T-helper 1 cell treated with Interleukin-12 subunit alpha and Interleukin-12 subunit beta and Interleukin-4 antibody, amounts not matched to agents 30 ng/mL and 1 ng/mL, for 36 hours (primary cell): Measurements from ENCODE around the gene LRPAP1. TPM values are rescaled to one million over a fixed set of nuclear protein-coding genes. Genes with fewer than 3 reads are reported as not detected.
"Not testable (repeated sequence)": the region's sequence is repeated elsewhere in the genome, so short reads cannot be mapped to it uniquely, and the experiment has no call there.

Experiments
- intact Hi-C: fragments of 100-400 bp; cut with micrococcal nuclease; formaldehyde crosslinking; loops from one replicate; pipeline ENCODE4 v1.15.1; 2024
- total RNA-seq: library from RNA; stranded (reverse); gene quantifications from 2 replicates; pipeline ENCODE4 v1.2.3, GENCODE V29; 2022

Gene LRPAP1
- total RNA-seq, 1 donor from 2014 or later, result 74.1 TPM

- intact Hi-C loops, result not testable (repeated sequence)
Observed at GRCh38 chr4:3562127-3562526, 29.9 kb upstream of the LRPAP1 start.

- intact Hi-C loops, result not testable (repeated sequence)
Observed at GRCh38 chr4:3560465-3560864, 28.2 kb upstream of the LRPAP1 start.

DNA sequence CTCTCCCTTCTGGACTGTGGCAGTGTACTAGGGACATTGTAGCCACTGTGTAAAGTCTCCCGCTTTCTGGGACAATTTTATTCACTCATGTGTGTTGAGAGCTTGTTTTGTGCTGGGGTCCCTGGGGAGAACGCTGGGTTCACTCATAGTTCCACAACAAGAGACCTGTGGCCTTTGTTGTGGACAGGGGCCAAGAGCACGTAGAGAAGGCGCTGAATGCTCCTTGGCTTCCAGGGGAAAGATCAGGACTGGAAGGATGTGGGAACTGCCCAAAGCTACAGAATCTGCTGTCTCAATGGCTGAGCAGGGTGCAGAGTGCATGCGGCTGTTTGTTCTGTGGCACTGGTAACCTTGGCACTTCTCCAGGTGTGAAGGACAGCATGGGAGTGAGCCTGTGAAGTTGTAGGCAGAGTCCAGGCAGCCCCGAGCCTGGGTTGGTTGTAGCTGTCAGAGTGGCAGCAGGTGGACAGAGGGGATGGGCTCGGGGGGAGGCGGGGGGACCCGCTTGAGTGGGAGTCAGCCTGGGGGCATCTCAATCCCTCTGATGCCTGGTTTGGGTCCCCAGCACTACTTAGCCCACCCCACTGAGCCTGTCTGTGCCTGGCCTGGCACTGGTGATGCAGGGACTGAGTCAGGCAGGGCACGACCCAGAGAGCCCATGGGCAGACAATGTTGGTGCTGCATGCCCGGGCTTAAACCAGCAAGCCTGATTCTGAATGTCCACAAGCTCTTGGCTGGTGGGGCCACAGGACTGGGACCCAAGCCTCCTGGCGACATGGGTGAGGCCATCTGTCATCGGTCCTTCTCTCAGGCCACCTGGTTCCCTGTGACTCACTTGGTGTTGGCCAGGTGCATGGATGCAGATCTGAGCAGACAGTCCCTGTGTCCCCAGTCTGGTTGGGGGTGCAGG is 27.4 kb upstream of the LRPAP1 start:
- intact Hi-C loops, result not testable (repeated sequence)

DNA sequence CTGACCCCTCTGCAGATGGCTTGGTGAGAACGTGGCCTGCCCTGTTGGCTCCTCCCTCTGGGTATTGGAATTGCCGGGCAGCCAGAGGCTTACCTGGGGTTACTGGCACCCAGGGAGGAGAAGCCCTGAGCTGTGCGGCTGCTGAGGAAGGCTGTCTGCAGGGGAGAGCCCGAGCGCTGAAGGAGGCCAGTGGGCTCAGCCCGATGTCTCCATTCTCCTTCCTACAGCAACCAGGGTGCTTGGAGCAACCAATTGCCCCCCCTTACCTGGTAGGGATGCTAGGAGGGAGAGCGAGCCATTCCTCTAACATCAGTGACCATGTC is 26.3 kb upstream of the LRPAP1 start:
- intact Hi-C loops, result not testable (repeated sequence)

DNA sequence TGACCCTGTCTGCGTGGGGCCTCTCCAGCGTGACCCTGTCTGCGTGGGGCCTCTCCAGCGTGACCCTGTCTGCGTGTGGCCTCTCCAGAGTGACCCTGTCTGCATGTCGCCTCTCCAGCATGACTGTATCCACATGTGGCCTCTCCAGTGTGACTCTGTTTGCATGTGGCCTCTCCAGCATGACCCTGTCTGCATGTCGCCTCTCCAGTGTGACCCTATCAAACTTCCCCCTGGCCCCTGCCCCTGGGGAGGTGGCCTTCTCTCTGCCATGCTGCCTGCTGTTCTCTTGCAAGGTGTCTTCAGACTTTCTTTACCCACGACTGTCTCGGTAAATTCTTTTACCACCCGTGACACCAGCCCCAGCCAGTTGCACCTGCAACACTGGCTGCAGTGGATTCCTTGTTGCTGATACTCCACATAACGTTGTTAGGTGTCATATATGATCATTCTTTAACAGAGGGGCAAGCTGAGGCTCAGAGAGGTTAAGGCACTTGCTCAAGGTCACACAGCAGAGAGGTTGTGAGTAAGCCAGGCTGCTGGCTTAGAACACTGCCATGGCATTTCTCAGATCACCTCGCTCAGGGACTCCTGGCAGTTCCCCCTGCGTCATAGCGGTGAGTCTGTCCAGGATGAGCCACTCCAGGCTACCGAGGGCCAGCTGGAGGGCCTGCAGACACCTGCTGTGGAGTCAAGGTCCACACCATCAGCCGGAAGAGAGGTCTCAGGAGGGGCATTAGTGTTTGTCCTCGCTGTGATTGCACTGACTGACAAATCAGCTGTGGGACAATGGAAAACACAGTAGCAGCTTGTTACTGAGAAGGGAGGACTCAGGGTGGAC is 25.7 kb upstream of the LRPAP1 start:
- intact Hi-C loops, result not testable (repeated sequence)

DNA sequence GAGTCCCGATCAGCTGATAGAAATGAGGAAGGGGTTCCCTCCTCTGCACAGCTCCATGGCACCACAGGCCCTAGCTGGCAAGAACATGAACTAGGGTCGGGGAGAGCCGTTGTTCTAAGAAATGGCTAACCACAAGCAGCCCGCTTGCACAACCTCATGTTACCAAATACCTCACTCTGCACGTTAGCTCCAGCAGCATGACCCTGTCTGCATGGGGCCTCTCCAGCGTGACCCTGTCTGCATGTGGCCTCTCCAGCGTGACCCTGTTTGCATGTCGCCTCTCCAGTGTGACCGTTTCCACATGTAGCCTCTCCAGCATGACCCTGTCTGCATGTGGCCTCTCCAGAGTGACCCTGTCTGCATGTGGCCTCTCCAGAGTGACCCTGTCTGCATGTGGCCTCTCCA is 24.9 kb upstream of the LRPAP1 start:
- intact Hi-C loops, result not testable (repeated sequence)

GRCh38 chr4:3556244-3556867 is 24.1 kb upstream of the LRPAP1 start:
- intact Hi-C loops, result not testable (repeated sequence)

DNA sequence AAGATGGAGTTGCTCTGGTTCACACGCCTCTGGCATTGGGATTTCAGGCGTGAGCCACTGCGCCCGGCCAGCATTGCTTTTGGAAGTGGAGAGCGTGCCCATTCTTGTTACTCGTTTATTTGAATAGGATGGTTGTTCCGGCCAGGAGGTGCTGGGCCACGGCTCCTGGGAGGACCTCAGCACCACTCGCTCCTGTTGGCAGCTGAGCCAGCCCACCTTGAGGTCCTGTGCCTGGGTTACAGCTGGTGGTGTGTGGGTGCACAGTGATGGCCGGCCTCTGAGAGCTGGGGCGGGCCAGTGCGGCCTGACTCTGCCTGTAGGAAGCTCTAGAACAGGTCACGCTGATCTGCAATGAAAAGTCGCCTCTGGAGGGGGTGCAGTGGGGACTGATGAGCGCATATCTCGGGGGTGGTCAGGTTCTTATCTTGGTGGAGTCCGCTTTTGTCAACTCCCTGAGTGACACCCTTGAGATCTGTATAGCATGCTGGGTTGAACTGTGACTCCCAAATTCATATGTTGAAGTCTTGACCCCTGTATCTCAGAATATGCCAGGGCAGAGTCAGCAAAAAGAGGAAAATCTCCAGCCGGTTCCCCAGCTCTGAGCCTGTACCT is 23.3 kb upstream of the LRPAP1 start:
- intact Hi-C loops, result not testable (repeated sequence)

GRCh38 chr4:3551366-3551765 is 19.1 kb upstream of the LRPAP1 start:
- intact Hi-C loops, result not testable (repeated sequence)

DNA sequence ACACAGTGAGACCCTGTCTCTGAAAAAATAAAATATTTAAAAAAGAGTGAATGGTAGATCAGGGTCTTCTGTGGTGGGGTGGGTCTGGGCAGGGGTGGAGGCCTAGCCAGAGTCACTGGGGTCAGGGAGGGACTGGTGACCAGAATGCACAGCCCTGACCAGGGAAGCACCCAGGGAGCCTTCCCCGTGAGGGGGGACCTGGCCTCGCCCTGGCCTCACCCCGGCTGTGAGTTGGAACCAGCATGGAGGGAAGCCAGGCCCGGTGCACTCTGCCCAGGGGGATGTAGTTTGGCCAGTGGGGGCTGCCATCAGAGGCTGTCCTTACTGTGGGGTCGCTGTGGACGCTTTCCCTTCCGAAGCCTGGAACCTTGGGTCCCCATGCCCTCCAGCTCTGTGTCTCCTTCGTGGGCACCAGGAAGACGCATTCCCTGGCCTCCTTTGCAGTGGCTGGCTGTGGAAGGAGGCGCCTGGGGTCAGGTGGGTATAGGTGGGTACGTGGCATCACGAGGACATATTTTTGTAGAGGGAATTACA is 18.6 kb upstream of the LRPAP1 start:
- intact Hi-C loops, result not testable (repeated sequence)

GRCh38 chr4:3550041-3550440 is 17.8 kb upstream of the LRPAP1 start:
- intact Hi-C loops, result not testable (repeated sequence)

GRCh38 chr4:3549694-3550001 is 17.4 kb upstream of the LRPAP1 start:
- intact Hi-C loops, result not testable (repeated sequence)

GRCh38 chr4:3548991-3549693 is 16.9 kb upstream of the LRPAP1 start:
- intact Hi-C loops, result not testable (repeated sequence)

DNA sequence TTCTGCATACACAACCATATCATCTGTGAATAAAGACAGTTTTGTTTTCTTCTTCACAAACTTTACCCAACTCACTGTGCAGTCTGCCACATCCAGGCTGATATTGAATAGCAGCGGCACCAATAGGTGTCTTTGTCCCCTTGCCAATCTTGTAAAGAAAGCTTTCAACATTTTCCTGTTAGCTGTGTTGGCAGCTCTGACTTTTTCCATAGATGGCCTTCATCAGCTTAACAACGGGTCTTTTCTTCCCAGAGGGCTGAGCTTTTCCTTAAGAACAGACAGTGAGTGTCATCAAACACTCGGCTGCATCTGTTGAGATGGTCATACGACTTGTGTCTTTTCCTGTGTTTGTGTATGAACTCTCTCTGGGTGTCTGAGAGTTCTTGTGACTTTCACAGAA is 14.5 kb upstream of the LRPAP1 start:
- intact Hi-C loops, result not testable (repeated sequence)

DNA sequence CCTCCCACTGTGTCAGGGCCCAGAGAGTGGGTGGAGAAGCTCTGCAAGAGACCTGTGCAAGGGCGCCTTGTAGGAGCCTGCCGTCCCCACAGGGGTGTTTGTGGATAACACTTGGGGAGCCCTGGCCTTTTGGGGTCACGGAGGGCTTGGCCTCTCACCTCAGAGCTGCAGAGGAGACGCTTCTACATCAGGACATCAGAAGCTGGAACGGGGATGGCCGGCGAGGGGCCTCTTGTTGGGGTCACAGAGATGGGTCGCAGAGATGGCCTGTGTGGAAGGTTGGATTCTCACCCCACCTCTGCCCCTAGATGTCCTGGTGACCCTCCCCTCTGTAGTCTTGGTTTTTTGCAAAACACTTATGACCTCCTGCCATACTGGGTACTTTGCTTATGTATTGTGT is 13.1 kb upstream of the LRPAP1 start:
- intact Hi-C loops, result not testable (repeated sequence)

DNA sequence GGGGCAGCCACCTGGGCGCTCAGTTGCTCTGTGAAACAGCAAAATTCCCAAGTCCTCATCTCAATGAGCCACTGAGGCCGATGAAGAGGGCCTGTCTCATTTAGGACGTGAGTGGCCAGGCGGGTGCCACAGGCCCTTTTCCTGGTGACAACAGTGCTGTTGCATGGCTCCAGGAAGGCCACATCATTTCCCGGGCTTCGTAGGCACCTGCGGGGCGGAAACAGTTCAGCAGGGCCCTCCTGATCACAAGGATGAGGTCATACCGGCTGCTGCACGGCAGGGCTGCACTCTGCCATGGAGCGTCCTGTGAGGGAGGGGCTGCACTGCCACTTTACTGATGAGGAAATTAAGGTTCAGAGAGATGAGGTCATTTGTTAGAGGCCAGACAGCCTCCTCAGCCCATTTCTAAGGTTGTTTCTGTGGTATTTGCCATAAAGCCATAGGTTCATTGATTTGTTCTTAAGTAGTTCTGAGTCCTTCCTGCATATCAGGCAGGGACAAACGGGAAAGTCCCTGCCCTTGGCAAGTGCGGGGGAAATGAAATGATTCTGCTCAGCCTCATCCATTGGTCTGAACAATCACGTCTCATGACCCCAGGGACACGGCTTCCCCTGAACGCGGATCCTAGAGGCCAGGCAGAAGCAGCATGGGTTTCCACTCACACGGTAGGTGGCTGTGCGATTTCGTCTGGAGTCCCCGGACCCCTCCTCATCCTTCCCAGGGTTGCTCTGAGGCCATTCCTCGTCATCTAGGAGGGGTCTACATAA is 12.2 kb upstream of the LRPAP1 start:
- intact Hi-C loops, result not testable (repeated sequence)

GRCh38 chr4:3543415-3543814 is 11.2 kb upstream of the LRPAP1 start:
- intact Hi-C loops, result not testable (repeated sequence)

GRCh38 chr4:3538906-3539305 is 6.7 kb upstream of the LRPAP1 start:
- intact Hi-C loops, result loop anchor here (10.0 kb wide), 1 partner anchor 1124 kb away; the partner anchor contains the start of genes CFAP99 and ZFYVE28

DNA sequence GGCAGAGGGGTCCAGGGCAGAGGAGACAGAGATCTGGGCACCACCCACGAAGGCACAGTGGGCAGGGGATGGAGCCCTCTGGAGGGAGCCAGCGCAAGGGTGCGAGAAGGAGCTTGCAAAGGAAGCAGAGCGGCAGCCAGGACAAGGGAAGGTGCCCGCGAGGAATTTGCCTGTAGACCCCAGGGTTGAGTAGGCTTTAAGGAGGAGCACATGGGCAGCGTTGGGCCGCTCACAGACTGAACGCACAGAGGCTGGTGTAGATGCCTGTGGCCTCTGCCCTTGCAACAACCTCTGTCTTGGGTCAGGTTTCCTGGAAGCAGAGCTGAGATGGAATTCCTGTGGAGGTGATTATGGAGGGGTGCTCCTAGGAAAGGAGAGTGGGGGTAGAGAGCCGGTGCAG is 3.6 kb upstream of the LRPAP1 start:
- intact Hi-C loops, result loop anchor here (10.0 kb wide), 1 partner anchor 1121 kb away; the partner anchor contains the start of genes CFAP99 and ZFYVE28

GRCh38 chr4:3533423-3533820 is 1.2 kb upstream of the LRPAP1 start:
- intact Hi-C loops, result loop anchor here (5.0 to 10.0 kb wide), 5 partner anchors 486 to 1811 kb away; partner anchors contain the start of genes CFAP99, GRK4, HAUS3 and NOP14
